ENCODE data around the gene DLX5.
"Not testable (repeated sequence)": the region's sequence is repeated elsewhere in the genome, so short reads cannot be mapped to it uniquely, and the experiment has no call there.

Gene DLX5

GRCh38 chr7:97024209-97025129 is at the start of gene DLX5:
Gene DLX5 (minus strand): TSS chr7:97024831. CDS start chr7:97024623, 208 bp downstream.
- no peaks in the 10 kb centered on the region for H3K36me3 ChIP-seq (ENCODE audit: control insufficient read depth, insufficient read depth, low read length)
- no peak within 1 kb of the TSS for H3K4me3 ChIP-seq (ENCODE audit: low read length)
- no peak within 1 kb of the TSS for H3K9ac ChIP-seq (ENCODE audit: low read length)
- H3K27me3 ChIP-seq (ENCODE audit: control insufficient read depth, insufficient read depth, low read length) = peaks cover 83% of the 10 kb centered on the region
- H3K4me1 ChIP-seq (ENCODE audit: control insufficient read depth, insufficient read depth, low read length) = peaks cover 33% of the 10 kb centered on the region
- H3K9me3 ChIP-seq (ENCODE audit: control insufficient read depth, low read length) = no peaks in the 10 kb centered on the region

- not testable (repeated sequence) for H3K4me3 ChIP-seq (ENCODE audit: low read length); H3K27me3 ChIP-seq (ENCODE audit: control insufficient read depth, insufficient read depth, low read length); H3K36me3 ChIP-seq (ENCODE audit: control insufficient read depth, insufficient read depth, low read length); H3K9ac ChIP-seq (ENCODE audit: low read length); H3K4me1 ChIP-seq (ENCODE audit: control insufficient read depth, insufficient read depth, low read length); H3K9me3 ChIP-seq (ENCODE audit: control insufficient read depth, low read length)
Measured at GRCh38 chr7:97072025-97072424, 47.4 kb upstream of the DLX5 start.

- Histone ChIP-seq H3K9me3 (ENCODE audit: control insufficient read depth, low read length) (no peaks in the 10 kb centered on the region), H3K4me1 (ENCODE audit: control insufficient read depth, insufficient read depth, low read length) (no peaks in the 10 kb centered on the region), H3K27me3 (ENCODE audit: control insufficient read depth, insufficient read depth, low read length) (no peaks in the 10 kb centered on the region), H3K36me3 (ENCODE audit: control insufficient read depth, insufficient read depth, low read length) (no peaks in the 10 kb centered on the region), H3K9ac (ENCODE audit: low read length) (no peak overlapping the region), H3K4me3 (ENCODE audit: low read length) (no peak overlapping the region)
Measured at GRCh38 chr7:97064972-97065587, 40.4 kb upstream of the DLX5 start.

GRCh38 chr7:97064020-97064419 is 39.4 kb upstream of the DLX5 start:
- H3K9me3 ChIP-seq (ENCODE audit: control insufficient read depth, low read length) = no peaks in the 10 kb centered on the region
- H3K27me3 ChIP-seq (ENCODE audit: control insufficient read depth, insufficient read depth, low read length) = no peaks in the 10 kb centered on the region

GRCh38 chr7:97043281-97043680 is 18.6 kb upstream of the DLX5 start:
- H3K9me3 ChIP-seq (ENCODE audit: control insufficient read depth, low read length) = no peaks in the 10 kb centered on the region
- H3K36me3 ChIP-seq (ENCODE audit: control insufficient read depth, insufficient read depth, low read length) = no peaks in the 10 kb centered on the region
- no peak overlapping the region for H3K9ac ChIP-seq (ENCODE audit: low read length)

More at GRCh38 chr7:97064020-97064419, 39.4 kb upstream of the DLX5 start:
- Histone ChIP-seq H3K4me3 (ENCODE audit: low read length) (no peak overlapping the region), H3K4me1 (ENCODE audit: control insufficient read depth, insufficient read depth, low read length) (no peaks in the 10 kb centered on the region), H3K9ac (ENCODE audit: low read length) (no peak overlapping the region), H3K36me3 (ENCODE audit: control insufficient read depth, insufficient read depth, low read length) (no peaks in the 10 kb centered on the region)

GRCh38 chr7:97039374-97040065 is 14.9 kb upstream of the DLX5 start:
- no peaks in the 10 kb centered on the region for H3K36me3 ChIP-seq (ENCODE audit: control insufficient read depth, insufficient read depth, low read length)
- H3K9ac ChIP-seq (ENCODE audit: low read length) = no peak overlapping the region
- no peaks in the 10 kb centered on the region for H3K4me1 ChIP-seq (ENCODE audit: control insufficient read depth, insufficient read depth, low read length)
- H3K27me3 ChIP-seq (ENCODE audit: control insufficient read depth, insufficient read depth, low read length) = peaks cover 4% of the 10 kb centered on the region
- no peaks in the 10 kb centered on the region for H3K9me3 ChIP-seq (ENCODE audit: control insufficient read depth, low read length)
- H3K4me3 ChIP-seq (ENCODE audit: low read length) = no peak overlapping the region

More at GRCh38 chr7:97043281-97043680, 18.6 kb upstream of the DLX5 start:
- no peaks in the 10 kb centered on the region for H3K4me1 ChIP-seq (ENCODE audit: control insufficient read depth, insufficient read depth, low read length)
- no peak overlapping the region for H3K4me3 ChIP-seq (ENCODE audit: low read length)
- H3K27me3 ChIP-seq (ENCODE audit: control insufficient read depth, insufficient read depth, low read length) = peaks cover 4% of the 10 kb centered on the region

- H3K9ac ChIP-seq (ENCODE audit: low read length); H3K9me3 ChIP-seq (ENCODE audit: control insufficient read depth, low read length); H3K36me3 ChIP-seq (ENCODE audit: control insufficient read depth, insufficient read depth, low read length); H3K27me3 ChIP-seq (ENCODE audit: control insufficient read depth, insufficient read depth, low read length); H3K4me1 ChIP-seq (ENCODE audit: control insufficient read depth, insufficient read depth, low read length); H3K4me3 ChIP-seq (ENCODE audit: low read length): not testable (repeated sequence)
Measured at GRCh38 chr7:97034213-97034852, 9.7 kb upstream of the DLX5 start.

- peaks cover 23% of the 10 kb centered on the region for H3K4me1 ChIP-seq (ENCODE audit: control insufficient read depth, insufficient read depth, low read length)
- no peak overlapping the region for H3K9ac ChIP-seq (ENCODE audit: low read length)
- no peaks in the 10 kb centered on the region for H3K9me3 ChIP-seq (ENCODE audit: control insufficient read depth, low read length)
- H3K27me3 ChIP-seq (ENCODE audit: control insufficient read depth, insufficient read depth, low read length) = peaks cover 58% of the 10 kb centered on the region
- no peaks in the 10 kb centered on the region for H3K36me3 ChIP-seq (ENCODE audit: control insufficient read depth, insufficient read depth, low read length)
- H3K4me3 ChIP-seq (ENCODE audit: low read length) = peak overlapping the region; percentile 49
Measured at GRCh38 chr7:97027427-97028234, 3.0 kb upstream of the DLX5 start.

- Histone ChIP-seq H3K36me3 (ENCODE audit: control insufficient read depth, insufficient read depth, low read length) (no peaks in the 10 kb centered on the region), H3K4me3 (ENCODE audit: low read length) (peak overlapping the region; percentile 49), H3K4me1 (ENCODE audit: control insufficient read depth, insufficient read depth, low read length) (peaks cover 25% of the 10 kb centered on the region), H3K9me3 (ENCODE audit: control insufficient read depth, low read length) (no peaks in the 10 kb centered on the region), H3K27me3 (ENCODE audit: control insufficient read depth, insufficient read depth, low read length) (peaks cover 60% of the 10 kb centered on the region), H3K9ac (ENCODE audit: low read length) (no peak overlapping the region)
Measured at GRCh38 chr7:97026715-97027426, 2.2 kb upstream of the DLX5 start.

- Histone ChIP-seq H3K4me1 (ENCODE audit: control insufficient read depth, insufficient read depth, low read length) (peaks cover 32% of the 10 kb centered on the region), H3K9ac (ENCODE audit: low read length) (no peak overlapping the region), H3K4me3 (ENCODE audit: low read length) (no peak overlapping the region), H3K27me3 (ENCODE audit: control insufficient read depth, insufficient read depth, low read length) (peaks cover 67% of the 10 kb centered on the region), H3K9me3 (ENCODE audit: control insufficient read depth, low read length) (no peaks in the 10 kb centered on the region), H3K36me3 (ENCODE audit: control insufficient read depth, insufficient read depth, low read length) (no peaks in the 10 kb centered on the region)
Measured at GRCh38 chr7:97025983-97026714, 1.5 kb upstream of the DLX5 start.

Measured in mucosa of stomach (tissue), 1 donor.